Measurements from ENCODE around the gene DNA2. TPM values are rescaled to one million over a fixed set of nuclear protein-coding genes. Genes with fewer than 3 reads are reported as not detected.

Gene DNA2
- total RNA-seq, 1 experiment from 2014 or later = 43.4 TPM

DNA sequence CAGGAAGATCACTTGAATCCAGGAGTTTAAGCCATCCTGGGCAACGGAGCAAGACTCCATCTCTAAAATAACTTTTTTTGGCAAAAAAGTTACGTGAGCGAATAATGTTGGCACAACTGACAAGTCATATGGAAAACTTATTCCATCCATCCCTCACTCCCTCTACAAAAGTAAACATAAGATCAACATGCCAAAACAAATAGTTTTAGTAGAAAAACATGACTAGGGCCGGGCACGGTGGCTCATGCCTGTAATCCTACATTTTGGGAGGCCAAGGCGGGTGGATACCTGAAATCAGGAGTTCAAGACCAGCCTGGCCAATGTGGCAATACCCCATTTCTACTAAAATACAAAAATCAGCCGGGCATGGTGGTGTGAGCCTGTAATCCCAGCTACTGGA is 29.9 kb upstream of the DNA2 start:
- Histone ChIP-seq H3K4ac (ENCODE audit: low read depth, low read length) (no peak overlapping the region), H2AFZ (ENCODE audit: low read length) (no peak overlapping the region), H2BK12ac (ENCODE audit: insufficient read length, low read depth, low read length) (no peak overlapping the region), H2AK5ac (ENCODE audit: insufficient read length, low read length) (no peak overlapping the region), H2BK15ac (ENCODE audit: low read depth, low read length) (no peak overlapping the region), H3K14ac (ENCODE audit: insufficient read depth, low read length) (no peak overlapping the region), H3K4me1 (ENCODE audit: insufficient read depth, low read length) (peaks cover 1% of the 10 kb centered on the region; the same call in 1 of the 2 replicates), H3K23ac (ENCODE audit: insufficient read length, low read depth, low read length) (no peak overlapping the region), H3K27ac (ENCODE audit: insufficient read length, low read depth, low read length) (no peak overlapping the region), H3T11ph (ENCODE audit: low read length) (no peak overlapping the region), H4K20me1 (ENCODE audit: control insufficient read depth, insufficient read depth, insufficient read length) (no peaks in the 10 kb centered on the region), H2BK5ac (ENCODE audit: insufficient read length, low read length) (no peak overlapping the region), H2BK120ac (ENCODE audit: low read depth, low read length, poor library complexity, severe bottlenecking) (no peak overlapping the region), H3K79me2 (ENCODE audit: insufficient read depth, low read length) (no peaks in the 10 kb centered on the region), H2BK20ac (ENCODE audit: low read depth, low read length, poor library complexity, severe bottlenecking) (no peak overlapping the region), H3K23me2 (ENCODE audit: insufficient read length, low read depth, low read length, poor library complexity, severe bottlenecking) (no peaks in the 10 kb centered on the region), H3K18ac (ENCODE audit: insufficient read length, low read depth, low read length) (no peak overlapping the region), H3K9ac (ENCODE audit: extremely low read depth, insufficient read length, low read length) (no peak overlapping the region), H3K56ac (ENCODE audit: insufficient read length, low read depth, low read length) (no peak overlapping the region), H3K4me2 (ENCODE audit: insufficient read depth, insufficient read length, low read length) (no peak overlapping the region), H3K27me3 (ENCODE audit: insufficient read depth, low read length) (no peaks in the 10 kb centered on the region), H3K9me3 (ENCODE audit: control insufficient read depth, low read depth, low read length) (no peaks in the 10 kb centered on the region), H4K8ac (replicated peaks; ENCODE audit: insufficient read length, low read depth, low read length) (no peak overlapping the region), H3K79me1 (ENCODE audit: insufficient read depth, low read depth, low read length, poor library complexity, severe bottlenecking) (no peaks in the 10 kb centered on the region), H4K5ac (ENCODE audit: insufficient read length, low read depth, low read length) (no peak overlapping the region), H4K91ac (ENCODE audit: insufficient read length, low read depth, low read length) (no peak overlapping the region)
- Mint-ChIP-seq H3K4me1 (peaks cover 4 to 10% of the 10 kb centered on the region in 2 experiments; a peak in 3 of 4 replicates), H3K9me3 (no peaks in the 10 kb centered on the region), H3K36me3 (ENCODE audit: insufficient read depth in 1 of 3, low read depth in 3 of 3) (peaks cover 4 to 20% (median 4%) of the 10 kb centered on the region in 3 experiments; a peak in 6 of 7 replicates), H3K27ac (peak overlapping the region; percentile 21 to 91 (median 50); a peak in 2 of 7 replicates), H3K27me3 (ENCODE audit: low read depth) (no peaks in the 10 kb centered on the region), H3K4me3 (no peak overlapping the region)
- TF ChIP-seq, protein P1, sequence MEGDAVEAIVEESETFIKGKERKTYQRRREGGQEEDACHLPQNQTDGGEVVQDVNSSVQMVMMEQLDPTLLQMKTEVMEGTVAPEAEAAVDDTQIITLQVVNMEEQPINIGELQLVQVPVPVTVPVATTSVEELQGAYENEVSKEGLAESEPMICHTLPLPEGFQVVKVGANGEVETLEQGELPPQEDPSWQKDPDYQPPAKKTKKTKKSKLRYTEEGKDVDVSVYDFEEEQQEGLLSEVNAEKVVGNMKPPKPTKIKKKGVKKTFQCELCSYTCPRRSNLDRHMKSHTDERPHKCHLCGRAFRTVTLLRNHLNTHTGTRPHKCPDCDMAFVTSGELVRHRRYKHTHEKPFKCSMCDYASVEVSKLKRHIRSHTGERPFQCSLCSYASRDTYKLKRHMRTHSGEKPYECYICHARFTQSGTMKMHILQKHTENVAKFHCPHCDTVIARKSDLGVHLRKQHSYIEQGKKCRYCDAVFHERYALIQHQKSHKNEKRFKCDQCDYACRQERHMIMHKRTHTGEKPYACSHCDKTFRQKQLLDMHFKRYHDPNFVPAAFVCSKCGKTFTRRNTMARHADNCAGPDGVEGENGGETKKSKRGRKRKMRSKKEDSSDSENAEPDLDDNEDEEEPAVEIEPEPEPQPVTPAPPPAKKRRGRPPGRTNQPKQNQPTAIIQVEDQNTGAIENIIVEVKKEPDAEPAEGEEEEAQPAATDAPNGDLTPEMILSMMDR (conservative IDR thresholded peaks at IDR 0.05) = no peak
- no peak for DNase-seq
- WGBS (ENCODE audit: extremely low coverage, insufficient read length, low lambda C conversion rate) = no CpG with 5 or more reads among the region's 7 CpGs

Data from H9 (cell line).